ENCODE results near the gene CLEC2A.
A peak's percentile ranks its signal among the peaks of the same experiment; 100 is the strongest.
"Not testable (repeated sequence)": the region's sequence is repeated elsewhere in the genome, so short reads cannot be mapped to it uniquely, and the experiment has no call there.

Gene CLEC2A

GRCh38 chr12:9881988-9882387, 50.2 kb downstream of the CLEC2A start:
- no peak for TF ChIP-seq CTCF (IDR thresholded peaks at IDR 0.05; ENCODE audit: extremely low read depth, missing control alignments)
- DNase-seq (ENCODE audit: low spot score) = no peak

DNA sequence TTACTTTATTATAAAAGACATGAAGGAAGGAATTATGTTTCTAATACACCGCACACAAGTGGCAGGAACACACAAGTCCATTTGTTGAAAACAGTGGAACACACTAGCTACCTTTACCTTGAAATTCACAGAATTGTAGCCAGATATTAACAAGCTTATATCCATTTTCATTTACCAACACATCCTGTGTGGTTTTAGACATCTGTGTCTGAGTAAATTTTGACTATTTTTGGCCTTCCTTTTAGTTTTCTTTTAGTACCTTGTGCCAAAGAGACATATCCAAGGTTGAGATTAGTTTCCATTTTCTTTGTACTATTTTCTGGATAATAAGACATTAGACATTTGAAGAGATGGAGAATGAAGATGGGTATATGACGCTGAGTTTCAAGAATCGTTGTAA, 50.9 kb downstream of the CLEC2A start, which contains the start of gene KLRF2:
KLRF2 (plus strand) TSS at position 244 of the 400 bp plus-strand sequence; CDS start at position 351, 107 bp downstream.
- no peak for TF ChIP-seq CTCF (IDR thresholded peaks at IDR 0.05; ENCODE audit: extremely low read depth, missing control alignments)
- no peak for DNase-seq (ENCODE audit: low spot score)

- no peak for TF ChIP-seq CTCF (IDR thresholded peaks at IDR 0.05; ENCODE audit: extremely low read depth, missing control alignments)
- no peak for DNase-seq (ENCODE audit: low spot score)
Measured at GRCh38 chr12:9880532-9881078, 51.6 kb downstream of the CLEC2A start.

GRCh38 chr12:9876120-9876519, 56.0 kb downstream of the CLEC2A start:
- not testable (repeated sequence) for DNase-seq (ENCODE audit: low spot score)

GRCh38 chr12:9872742-9873141, 59.4 kb downstream of the CLEC2A start:
- no peak for DNase-seq (ENCODE audit: low spot score)
- no peak for TF ChIP-seq CTCF (IDR thresholded peaks at IDR 0.05; ENCODE audit: extremely low read depth, missing control alignments)

DNA sequence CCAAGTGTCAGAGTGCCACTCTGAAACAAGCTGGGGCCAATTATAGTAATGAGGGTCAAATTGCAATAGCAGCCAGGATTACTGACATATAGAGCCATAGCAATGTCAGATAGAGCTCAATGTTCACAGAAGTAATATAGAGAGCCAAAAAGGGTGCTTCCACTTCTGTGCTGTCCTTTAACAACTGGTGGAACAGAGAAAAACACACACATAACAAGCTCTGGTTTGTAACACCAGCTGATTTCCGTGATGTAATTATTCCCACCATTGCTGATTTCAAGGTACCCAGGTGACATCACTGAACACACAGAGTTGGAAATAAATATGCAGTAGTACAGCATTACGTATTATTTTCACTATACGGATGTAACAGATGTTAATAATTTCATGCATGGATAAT, 60.0 kb downstream of the CLEC2A start:
- peak; percentile 37 for DNase-seq (ENCODE audit: low spot score)
- TF ChIP-seq CTCF (IDR thresholded peaks at IDR 0.05; ENCODE audit: extremely low read depth, missing control alignments) = no peak

DNA sequence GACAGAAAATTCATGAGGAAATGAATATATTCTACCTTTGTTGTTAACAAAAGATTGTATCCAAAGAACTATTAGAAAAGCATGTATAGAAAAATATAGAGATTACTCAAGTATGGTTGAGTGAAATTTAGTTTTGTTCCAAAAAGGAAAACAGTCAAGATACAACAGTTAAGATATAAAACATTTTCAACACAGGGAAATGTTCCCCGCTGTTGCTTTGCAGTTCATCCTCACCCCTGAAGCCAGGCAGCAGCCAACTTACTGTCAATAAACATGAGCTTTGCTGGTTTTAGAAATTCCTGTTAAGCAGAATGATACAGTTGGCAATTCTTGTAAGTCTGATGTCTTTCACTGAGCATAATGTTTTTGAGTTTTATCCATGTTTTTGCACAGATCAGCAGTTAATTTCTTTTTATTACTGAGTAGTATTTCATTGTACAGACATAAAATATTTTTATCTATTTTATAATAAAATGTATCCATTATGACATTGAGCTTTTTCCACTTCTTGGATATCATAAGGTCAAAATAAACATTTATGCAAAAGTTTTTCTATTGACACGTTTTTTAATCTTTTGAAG, 61.8 kb downstream of the CLEC2A start:
- no peak for TF ChIP-seq CTCF (IDR thresholded peaks at IDR 0.05; ENCODE audit: extremely low read depth, missing control alignments)
- no peak for DNase-seq (ENCODE audit: low spot score)
